Endothelial cell (in vitro differentiated cells): Measurements from ENCODE around the gene DOCK6. TPM values are rescaled to one million over a fixed set of nuclear protein-coding genes. Genes with fewer than 3 reads are reported as not detected.

Experiments
- DNase-seq: peaks from one replicate; pipeline ENCODE4 v3.0.0; 2021; ENCODE audit warnings: low spot score
- H3K27ac Mint-ChIP-seq: one replicate; pipeline ENCODE4 v1.8.0; 2021; ENCODE audit warnings: mixed read lengths, inconsistent platforms; ENCODE audit not compliant: unreplicated experiment
- H3K27me3 Mint-ChIP-seq: one replicate; pipeline ENCODE4 v1.8.0; 2021; ENCODE audit warnings: mild to moderate bottlenecking, moderate library complexity, mixed read lengths, inconsistent platforms; ENCODE audit not compliant: unreplicated experiment
- H3K36me3 Mint-ChIP-seq: one replicate; pipeline ENCODE4 v1.8.0; 2021; ENCODE audit warnings: mild to moderate bottlenecking, low read depth, mixed read lengths, inconsistent platforms; ENCODE audit not compliant: unreplicated experiment
- H3K4me1 Mint-ChIP-seq: one replicate; pipeline ENCODE4 v1.8.0; 2021; ENCODE audit warnings: mild to moderate bottlenecking, mixed read lengths, inconsistent platforms; ENCODE audit not compliant: unreplicated experiment
- H3K4me3 Mint-ChIP-seq: one replicate; pipeline ENCODE4 v1.8.0; 2021; ENCODE audit warnings: mild to moderate bottlenecking, mixed read lengths, inconsistent platforms; ENCODE audit not compliant: unreplicated experiment
- H3K9me3 Mint-ChIP-seq: one replicate; pipeline ENCODE4 v1.8.0; 2021; ENCODE audit warnings: mixed read lengths, inconsistent platforms; ENCODE audit not compliant: unreplicated experiment
- CTCF ChIP-seq: fragments of 200-600 bp; sonication (generic); IDR thresholded peaks from one replicate; pipeline ENCODE4 v1.5.0; 2021; ENCODE audit warnings: antibody characterized with exemption; ENCODE audit not compliant: unreplicated experiment
- total RNA-seq: library from RNA; stranded (reverse); fragmentation: NEBNext Ultra II Directional; extraction: Animal tissue kit (Norgen Biotek cat#: 25700); gene quantifications from one replicate; pipeline ENCODE4 v1.2.1, GENCODE V29; 2021; ENCODE audit not compliant: unreplicated experiment

The DOCK6 gene
- total RNA-seq, 1 donor from 2014 or later: 411 TPM

GRCh38 chr19:11200931-11201330 lies 61.4 kb downstream of the DOCK6 start:
- H3K27me3 Mint-ChIP-seq: peaks cover 18% of the 10 kb centered on the region
- H3K9me3 Mint-ChIP-seq: no peaks in the 10 kb centered on the region
- H3K4me3 Mint-ChIP-seq: no peak overlapping the region
- no peak for TF ChIP-seq CTCF
- no peak overlapping the region for H3K27ac Mint-ChIP-seq
- peaks cover 33% of the 10 kb centered on the region for H3K36me3 Mint-ChIP-seq
- DNase-seq: no peak
- H3K4me1 Mint-ChIP-seq: peaks cover 9% of the 10 kb centered on the region

GRCh38 chr19:11200015-11200574 lies 62.2 kb downstream of the DOCK6 start:
- TF ChIP-seq CTCF: no peak
- Mint-ChIP-seq H3K27me3 (peaks cover 22% of the 10 kb centered on the region), H3K4me1 (peaks cover 14% of the 10 kb centered on the region), H3K27ac (no peak overlapping the region), H3K4me3 (no peak overlapping the region), H3K9me3 (no peaks in the 10 kb centered on the region), H3K36me3 (peaks cover 33% of the 10 kb centered on the region)
- no peak for DNase-seq

- H3K4me3 Mint-ChIP-seq: peak overlapping the region; percentile 43
- no peak overlapping the region for H3K27ac Mint-ChIP-seq
- no peak for DNase-seq
- peaks cover 21% of the 10 kb centered on the region for H3K27me3 Mint-ChIP-seq
- H3K4me1 Mint-ChIP-seq: peaks cover 14% of the 10 kb centered on the region
- H3K36me3 Mint-ChIP-seq: peaks cover 27% of the 10 kb centered on the region
- H3K9me3 Mint-ChIP-seq: no peaks in the 10 kb centered on the region
- TF ChIP-seq CTCF: no peak
Measured at GRCh38 chr19:11199517-11199916, 62.8 kb downstream of the DOCK6 start.

- H3K27me3 Mint-ChIP-seq: peaks cover 18% of the 10 kb centered on the region
- no peak for DNase-seq
- no peak for TF ChIP-seq CTCF
- H3K4me1 Mint-ChIP-seq: peaks cover 14% of the 10 kb centered on the region
- no peak overlapping the region for H3K27ac Mint-ChIP-seq
- H3K36me3 Mint-ChIP-seq: peaks cover 27% of the 10 kb centered on the region
- peak overlapping the region; percentile 37 for H3K4me3 Mint-ChIP-seq
- no peaks in the 10 kb centered on the region for H3K9me3 Mint-ChIP-seq
Measured at GRCh38 chr19:11198769-11199424, 63.4 kb downstream of the DOCK6 start.

GRCh38 chr19:11198175-11198534 lies 64.2 kb downstream of the DOCK6 start:
- Mint-ChIP-seq H3K9me3 (no peaks in the 10 kb centered on the region), H3K4me1 (peaks cover 14% of the 10 kb centered on the region), H3K4me3 (peak overlapping the region; percentile 91), H3K36me3 (peaks cover 26% of the 10 kb centered on the region), H3K27me3 (peaks cover 18% of the 10 kb centered on the region), H3K27ac (peak overlapping the region; percentile 64)
- DNase-seq: no peak
- no peak for TF ChIP-seq CTCF
